ENCODE measurements around the gene GOLGA8B.
"Not testable (repeated sequence)": the region's sequence is repeated elsewhere in the genome, so short reads cannot be mapped to it uniquely, and the experiment has no call there.

GOLGA8B gene, protein sequence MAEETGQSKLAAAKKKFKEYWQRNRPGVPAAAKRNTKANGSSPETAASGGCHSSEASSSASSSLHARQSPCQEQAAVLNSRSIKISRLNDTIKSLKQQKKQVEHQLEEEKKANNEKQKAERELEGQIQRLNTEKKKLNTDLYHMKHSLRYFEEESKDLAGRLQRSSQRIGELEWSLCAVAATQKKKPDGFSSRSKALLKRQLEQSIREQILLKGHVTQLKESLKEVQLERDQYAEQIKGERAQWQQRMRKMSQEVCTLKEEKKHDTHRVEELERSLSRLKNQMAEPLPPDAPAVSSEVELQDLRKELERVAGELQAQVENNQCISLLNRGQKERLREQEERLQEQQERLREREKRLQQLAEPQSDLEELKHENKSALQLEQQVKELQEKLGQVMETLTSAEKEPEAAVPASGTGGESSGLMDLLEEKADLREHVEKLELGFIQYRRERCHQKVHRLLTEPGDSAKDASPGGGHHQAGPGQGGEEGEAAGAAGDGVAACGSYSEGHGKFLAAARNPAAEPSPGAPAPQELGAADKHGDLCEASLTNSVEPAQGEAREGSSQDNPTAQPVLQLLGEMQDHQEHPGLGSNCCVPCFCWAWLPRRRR

DNA sequence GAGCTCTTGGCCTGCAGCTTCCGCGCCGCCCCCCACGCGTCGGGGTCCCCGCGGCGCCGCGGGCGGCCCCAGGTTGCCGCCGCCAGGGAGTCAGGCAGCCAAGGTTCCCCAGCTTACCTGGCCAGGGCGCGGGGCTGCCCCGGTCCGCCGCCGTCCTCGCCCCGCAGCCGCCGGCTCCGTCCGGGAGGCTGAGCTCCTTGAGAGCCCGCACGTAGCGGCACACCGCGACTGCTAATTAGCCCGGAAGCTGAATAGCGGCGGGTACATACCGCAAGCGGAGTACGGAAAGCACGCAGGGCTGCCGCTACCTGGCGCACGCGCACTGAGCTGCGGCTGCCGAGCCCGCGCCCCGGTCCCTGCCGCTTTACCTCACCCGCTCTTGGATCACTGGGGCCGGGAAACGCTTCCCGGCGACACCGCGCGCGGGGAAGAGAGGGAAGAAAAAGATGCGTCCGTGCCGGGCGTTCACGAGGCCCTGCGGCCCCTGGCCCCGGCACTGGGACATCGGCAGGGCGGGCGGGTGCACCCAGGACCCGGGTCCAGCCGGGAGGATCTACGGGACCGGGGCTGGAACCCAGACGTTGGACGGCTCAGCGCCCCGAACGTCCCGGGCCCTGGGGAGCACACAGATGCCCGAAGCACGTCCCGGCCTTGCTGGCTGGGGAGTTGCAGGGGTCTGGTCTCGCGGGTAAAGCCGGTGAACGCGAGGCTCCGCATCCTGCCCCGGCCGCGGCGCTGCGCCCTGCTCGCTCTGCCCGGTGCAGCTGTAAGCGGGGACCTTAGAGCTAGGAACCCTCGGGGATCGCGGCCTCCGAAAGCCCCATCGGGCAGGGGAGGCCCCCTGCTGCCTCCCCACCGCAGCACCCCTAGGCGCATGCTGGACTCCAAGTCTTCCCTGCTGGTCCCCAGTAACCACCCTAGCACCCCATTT is at the start of gene GOLGA8B:
GOLGA8B (minus strand) TSS at position 253 of the 931 bp plus-strand sequence. CDS start 47,739 bp downstream, outside the sequence.
- DNase-seq (ENCODE audit: extremely low spot score, insufficient read length, low read depth) (peak; percentile 76), FAIRE-seq (peak; percentile 24)

DNA sequence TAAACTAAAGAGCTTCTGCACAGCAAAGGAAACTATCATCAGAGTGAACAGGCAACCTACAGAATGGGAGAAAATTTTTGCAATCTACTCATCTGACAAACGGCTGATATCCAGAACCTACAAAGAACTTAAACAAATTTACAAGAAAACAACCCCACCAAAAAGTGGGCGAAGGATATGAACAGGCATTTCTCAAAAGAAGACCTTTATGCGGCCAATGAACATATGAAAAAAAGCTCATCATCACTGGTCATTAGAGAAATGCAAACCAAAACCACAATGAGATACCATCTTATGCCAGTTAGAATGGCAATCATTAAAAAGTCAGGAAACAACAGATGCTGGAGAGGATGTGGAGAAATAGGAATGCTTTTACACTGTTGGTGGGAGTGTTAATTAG is 49.7 kb upstream of the GOLGA8B start:
- FAIRE-seq: not testable (repeated sequence)

DNA sequence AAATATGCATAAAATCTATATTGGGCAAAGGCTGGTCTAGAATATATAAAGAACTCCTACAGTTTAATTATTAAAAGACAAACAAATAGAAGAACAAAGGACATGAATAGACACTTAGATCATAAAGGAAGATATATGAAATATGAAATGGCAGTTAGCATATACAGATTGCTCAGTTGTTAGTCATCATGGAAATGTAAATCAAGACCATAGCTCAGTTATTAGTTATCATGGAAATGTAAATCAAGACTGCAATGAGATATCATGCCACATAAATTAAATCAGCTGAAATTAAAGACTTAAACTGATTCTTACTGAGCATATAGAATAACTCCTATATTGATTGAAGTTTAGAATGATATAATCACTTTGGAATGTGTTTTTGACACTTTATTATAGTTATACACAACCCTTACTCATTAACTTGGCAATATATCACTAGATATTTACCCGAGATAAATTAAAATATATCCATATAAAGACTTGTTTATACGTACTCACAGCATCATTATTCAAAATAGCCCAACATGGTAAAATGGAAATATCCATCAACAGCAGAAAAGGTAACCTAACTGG is 45.2 kb upstream of the GOLGA8B start:
- no peak for DNase-seq (ENCODE audit: extremely low spot score, insufficient read length, low read depth)
- FAIRE-seq: no peak

More for the DNA sequence above, 49.7 kb upstream of the GOLGA8B start:
- DNase-seq (ENCODE audit: extremely low spot score, insufficient read length, low read depth): not testable (repeated sequence)

DNA sequence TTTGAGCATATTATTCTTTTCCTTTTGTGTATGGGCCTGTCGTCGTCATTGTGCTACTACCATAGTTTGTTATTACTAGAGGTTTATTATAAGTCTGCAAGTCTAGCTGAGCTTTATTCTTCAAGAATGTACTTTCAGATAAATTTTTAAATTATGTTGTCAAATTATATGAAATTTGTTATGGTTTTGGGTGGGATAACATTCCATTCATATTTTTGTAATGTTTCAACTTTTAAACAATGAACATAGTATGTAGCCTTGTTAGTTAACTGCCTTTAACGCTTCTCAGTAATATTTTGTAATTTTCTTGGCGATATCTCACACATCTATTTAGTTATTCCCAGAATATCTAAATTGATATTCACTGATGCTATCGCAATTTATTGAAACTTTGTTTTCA is 41.6 kb upstream of the GOLGA8B start:
- DNase-seq (ENCODE audit: extremely low spot score, insufficient read length, low read depth) (no peak), FAIRE-seq (no peak)

DNA sequence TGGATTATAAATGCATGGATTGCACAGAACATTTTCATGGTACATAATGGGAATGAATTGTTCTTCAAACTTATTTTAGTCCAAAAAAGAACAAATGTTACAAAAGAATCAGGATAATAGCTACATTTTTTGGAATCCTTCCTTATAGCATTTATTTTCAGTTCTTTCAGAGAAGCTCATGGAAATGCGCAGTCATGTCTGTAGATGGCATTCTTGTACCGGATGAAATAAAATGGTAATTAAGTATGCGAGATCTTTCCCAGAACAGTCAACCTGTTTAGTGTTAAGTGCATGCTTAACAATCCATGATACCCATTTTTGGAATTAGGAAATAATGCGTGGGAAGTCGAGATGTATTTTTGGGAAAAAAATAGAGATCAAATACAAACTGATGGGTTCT is 38.2 kb upstream of the GOLGA8B start:
- DNase-seq (ENCODE audit: extremely low spot score, insufficient read length, low read depth): no peak
- no peak for FAIRE-seq

DNA sequence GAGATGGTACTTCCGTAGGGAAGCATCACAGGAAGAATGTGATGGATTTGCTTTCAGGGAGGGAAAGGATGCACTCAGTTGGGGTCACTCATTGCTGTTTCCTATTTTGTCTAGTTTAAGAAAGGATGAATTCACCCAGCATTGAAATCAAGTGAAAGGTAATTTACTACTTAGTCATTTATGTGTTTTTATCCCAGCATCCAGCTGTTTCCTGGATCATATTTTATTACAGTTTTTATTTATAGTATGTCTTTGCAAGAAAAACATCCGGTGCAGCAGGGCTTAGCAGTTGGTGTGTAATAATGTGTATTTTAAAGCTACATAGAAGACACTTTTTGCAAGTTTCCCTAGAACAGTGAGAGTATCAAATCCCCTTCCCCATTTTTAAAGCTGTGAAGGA is 37.4 kb upstream of the GOLGA8B start:
- no peak for DNase-seq (ENCODE audit: extremely low spot score, insufficient read length, low read depth)
- no peak for FAIRE-seq

DNA sequence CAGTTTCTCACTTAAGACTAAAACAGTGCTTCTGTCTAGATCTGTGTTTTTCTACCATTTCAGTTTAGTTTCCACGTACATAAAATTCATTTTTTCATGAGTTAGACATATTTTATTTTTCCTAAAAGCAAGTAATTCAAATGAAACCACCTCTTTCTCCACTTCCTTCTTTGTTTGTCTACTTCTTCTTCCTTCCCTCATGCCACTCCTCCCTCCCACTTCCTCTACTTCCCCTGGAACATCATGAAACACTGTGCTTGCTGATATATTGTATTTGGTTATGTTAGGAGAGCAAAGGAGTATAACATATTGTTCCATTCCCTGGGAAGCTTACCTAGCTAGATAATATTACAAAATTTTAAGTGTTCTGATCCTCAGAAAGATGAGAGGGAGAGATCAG is 36.7 kb upstream of the GOLGA8B start:
- FAIRE-seq (no peak), DNase-seq (ENCODE audit: extremely low spot score, insufficient read length, low read depth) (no peak)

DNA sequence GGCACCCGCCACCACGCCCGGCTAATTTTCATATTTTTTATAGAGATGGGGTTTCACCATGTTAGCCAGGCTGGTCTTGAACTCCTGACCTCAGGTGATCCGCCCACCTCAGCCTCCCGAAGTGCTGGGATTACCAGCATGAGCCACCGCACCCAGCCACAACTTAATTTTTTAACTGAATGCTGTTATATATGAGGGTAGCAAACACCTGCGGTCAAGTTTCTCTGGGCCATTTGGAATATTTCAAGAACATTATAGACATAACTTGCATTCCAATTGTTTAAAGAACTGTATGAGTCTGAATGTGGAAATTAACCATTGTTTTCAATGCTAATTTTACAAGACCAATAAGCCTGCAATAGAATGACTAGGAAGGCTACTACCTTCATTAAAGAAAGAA is 35.7 kb upstream of the GOLGA8B start:
- FAIRE-seq (no peak), DNase-seq (ENCODE audit: extremely low spot score, insufficient read length, low read depth) (no peak)

DNA sequence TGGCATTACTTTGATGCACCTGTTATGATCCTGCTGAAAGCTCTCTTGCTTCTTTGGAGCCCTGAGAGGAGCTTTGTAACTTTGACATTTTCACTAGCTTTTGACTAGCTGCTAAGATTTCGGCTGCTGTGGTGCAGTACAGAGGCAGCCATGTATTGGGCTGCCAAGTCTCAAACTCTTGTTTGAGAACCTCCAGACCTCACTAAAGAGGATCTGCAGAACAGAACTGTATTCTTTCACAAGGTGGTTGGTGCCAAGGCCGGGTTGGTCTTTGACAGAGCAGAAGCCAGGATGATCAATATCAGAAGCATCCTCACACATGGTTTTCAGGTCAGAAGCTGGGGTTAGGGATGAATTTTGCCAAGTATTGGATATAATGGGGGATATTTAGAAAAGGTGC is 34.6 kb upstream of the GOLGA8B start:
- DNase-seq (ENCODE audit: extremely low spot score, insufficient read length, low read depth): no peak
- FAIRE-seq: no peak

DNA sequence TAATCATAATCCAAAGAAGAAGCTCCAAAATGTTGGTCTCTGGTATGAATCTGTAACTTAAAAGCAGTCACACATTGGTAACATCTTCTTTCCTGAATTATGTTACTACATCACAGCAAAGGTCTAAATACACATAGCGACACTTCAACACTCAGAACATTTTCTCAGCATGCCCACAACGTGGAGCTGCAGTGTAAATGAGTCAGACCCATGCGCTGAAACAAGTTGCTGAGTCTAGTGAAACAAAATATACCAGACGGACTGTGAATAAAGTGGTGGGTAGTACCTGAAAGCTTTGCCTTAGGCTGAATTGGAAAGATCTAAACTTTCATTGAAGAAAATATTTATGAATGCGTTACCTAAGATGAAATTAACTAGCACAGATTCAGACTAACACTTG is 33.2 kb upstream of the GOLGA8B start:
- no peak for DNase-seq (ENCODE audit: extremely low spot score, insufficient read length, low read depth)
- FAIRE-seq: no peak

DNA sequence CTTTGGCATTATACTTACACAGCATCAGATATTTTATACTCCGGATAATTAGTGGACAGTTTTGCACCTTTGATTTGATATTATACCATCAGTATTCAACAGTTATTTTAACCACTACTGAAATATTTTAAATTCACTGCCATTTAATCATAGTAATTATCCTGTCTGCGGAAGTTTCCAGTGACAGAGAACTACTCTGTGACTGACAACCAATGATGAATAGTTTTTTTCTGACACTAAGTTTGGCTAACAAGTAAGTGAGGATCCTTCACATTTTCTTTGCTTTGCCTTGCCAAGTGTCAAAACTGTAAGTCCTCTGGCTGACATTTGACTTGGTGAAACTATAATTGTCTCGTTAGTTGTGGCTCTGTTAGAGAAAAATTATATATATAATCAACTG is 30.5 kb upstream of the GOLGA8B start:
- DNase-seq (ENCODE audit: extremely low spot score, insufficient read length, low read depth): no peak
- FAIRE-seq: no peak

DNA sequence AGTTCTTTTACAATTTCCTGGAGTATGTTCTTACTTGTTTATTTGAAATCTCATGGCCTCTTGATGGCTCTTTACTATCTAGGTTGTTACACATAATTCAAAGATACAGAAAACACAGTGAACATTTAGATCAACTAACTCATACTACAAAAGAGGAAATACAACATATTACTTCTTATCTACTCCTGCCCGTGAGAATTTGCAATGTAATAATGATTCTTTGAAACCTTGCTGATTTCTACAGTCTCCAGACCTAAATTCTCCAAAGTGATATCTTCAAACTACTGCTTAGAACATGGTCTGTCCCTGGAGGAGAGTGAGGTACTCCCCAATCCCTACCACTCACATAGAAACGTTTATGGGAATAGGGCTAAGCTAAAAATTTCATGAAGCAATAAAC is 29.9 kb upstream of the GOLGA8B start:
- DNase-seq (ENCODE audit: extremely low spot score, insufficient read length, low read depth) (no peak), FAIRE-seq (no peak)

DNA sequence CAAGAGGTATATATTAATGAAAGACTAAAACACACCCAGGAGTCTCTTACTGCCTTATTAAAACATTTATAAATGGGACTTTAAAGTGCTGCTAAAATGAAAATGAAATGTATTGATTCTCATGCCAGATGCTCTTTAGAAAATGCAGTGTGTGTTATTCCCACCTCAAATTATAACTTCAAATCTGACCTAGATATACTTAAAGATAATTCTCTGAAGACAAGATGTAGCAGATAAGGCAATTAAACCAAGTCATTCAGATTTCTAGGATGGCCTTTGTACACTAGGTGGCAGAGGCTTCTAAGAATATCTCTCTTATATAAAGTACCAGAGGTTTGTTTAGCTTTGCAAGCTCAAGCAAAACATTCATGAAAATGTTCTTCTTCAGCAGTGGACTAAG is 26.9 kb upstream of the GOLGA8B start:
- DNase-seq (ENCODE audit: extremely low spot score, insufficient read length, low read depth): no peak
- FAIRE-seq: no peak

DNA sequence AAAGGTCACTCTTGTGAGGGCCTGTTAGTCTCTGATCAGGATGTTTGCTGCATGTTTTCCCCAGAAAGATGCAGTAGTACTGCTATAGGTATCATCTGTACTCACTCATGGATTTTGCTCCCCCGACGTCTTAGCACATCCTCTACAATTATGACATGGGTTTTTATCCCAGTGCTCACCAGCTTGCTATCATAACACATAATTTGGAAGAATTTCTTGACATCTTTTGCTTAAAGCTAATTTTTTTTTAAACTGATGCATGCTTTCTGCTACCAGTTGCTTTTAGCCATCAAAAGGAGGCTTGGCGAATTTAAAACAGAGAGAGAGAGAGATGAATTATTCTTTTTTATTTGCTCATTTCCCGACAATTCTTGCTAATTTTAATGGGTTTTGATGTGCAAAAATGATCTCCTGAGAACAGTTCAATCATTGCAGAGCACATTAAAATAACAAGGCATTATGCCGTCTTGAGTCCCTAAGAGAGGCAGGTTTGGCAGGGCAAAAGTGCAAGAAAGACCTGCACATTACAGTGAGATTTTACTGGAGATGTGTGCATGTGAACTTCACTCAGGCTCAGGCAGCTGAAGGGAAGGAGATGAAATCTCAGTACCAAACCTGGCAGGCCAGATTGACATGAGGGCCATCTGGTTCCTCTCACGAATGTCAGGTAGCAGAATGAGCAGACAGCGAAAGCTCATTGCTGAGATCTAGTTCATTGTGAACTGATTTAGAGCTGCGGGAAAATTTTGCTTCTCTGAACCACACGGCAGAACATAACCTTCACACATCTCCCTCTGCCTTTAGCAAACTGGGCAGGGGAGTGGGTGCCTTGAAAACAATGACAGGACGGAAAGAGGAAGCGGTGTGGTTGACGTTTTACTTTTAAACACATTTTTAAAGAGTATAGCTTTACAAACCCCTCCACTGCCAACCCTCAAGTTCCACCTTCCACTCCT is 25.9 kb upstream of the GOLGA8B start:
- no peak for DNase-seq (ENCODE audit: extremely low spot score, insufficient read length, low read depth)
- FAIRE-seq: peak; percentile 54

DNA sequence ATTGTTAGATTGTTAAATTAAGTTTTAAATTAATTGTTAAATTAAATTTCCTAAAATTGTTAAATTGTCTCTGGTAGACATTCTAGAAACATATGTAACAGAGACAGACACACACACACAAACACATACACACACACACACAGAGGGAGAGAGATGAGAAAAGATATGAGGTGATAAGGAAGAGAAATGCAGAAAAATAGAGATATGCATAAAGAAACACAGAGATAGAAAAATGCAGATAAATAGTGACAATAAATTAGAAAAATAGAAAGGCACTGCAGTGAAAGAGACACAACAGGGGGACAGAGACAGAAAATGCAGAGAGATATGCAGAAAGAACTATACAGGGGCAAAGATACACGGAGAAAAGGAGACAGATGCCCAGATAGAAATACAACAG is 25.1 kb upstream of the GOLGA8B start:
- DNase-seq (ENCODE audit: extremely low spot score, insufficient read length, low read depth) (no peak), FAIRE-seq (no peak)

DNA sequence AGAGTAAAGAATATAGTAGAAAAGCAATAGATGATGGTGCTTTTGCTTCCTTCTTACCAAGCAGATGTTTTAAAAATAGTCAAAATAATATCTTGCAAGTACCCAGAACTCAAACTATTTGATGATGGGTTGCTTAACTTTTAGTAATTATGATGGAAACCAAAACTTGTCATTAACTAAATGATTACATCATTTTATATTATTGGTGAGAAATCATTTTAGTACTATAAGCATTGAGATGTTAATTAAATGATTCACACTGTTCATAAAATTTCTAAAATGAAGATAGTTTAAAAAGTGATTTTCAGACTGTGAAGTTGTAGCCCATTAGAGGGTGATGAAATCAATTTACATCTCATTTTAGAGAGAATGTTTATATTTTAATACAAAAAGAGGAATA is 24.4 kb upstream of the GOLGA8B start:
- DNase-seq (ENCODE audit: extremely low spot score, insufficient read length, low read depth) (no peak), FAIRE-seq (no peak)

DNA sequence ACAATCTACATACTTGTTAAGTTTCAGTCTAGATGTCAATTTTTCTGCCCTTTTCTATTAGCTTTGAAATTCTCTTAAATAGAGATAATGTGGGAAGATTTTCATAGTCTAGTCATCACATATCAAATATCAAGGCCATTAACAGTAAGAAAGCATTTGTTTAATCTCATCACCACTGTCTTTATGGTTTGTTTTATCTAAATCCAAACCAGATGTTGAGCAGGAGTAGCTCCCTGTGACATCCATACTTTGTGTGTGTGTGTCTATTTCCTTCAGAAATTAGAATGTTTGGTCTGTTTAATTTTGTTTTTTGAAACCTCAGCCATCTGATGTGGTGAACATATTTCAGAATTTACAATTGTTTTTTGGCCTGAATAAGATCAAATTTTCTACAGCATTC is 23.1 kb upstream of the GOLGA8B start:
- no peak for FAIRE-seq
- DNase-seq (ENCODE audit: extremely low spot score, insufficient read length, low read depth): no peak

DNA sequence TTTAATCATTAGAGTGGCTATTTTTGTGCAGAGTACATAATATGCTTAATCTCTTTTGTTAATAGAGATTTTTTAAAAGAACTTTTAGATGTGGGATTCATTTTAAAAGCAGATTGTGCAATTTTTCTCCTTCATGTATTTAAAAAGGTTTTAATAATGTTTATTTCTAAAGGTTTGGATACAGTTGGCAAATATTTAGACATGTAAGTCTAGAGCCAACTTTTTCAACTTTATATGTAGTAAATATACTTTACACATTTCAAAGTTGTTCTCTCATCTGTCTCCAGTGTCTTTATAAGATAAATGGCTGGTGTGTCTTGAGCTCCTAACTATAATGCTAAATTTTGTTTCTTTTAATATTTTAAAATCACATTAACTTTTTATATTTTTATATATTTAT is 22.7 kb upstream of the GOLGA8B start:
- no peak for DNase-seq (ENCODE audit: extremely low spot score, insufficient read length, low read depth)

DNA sequence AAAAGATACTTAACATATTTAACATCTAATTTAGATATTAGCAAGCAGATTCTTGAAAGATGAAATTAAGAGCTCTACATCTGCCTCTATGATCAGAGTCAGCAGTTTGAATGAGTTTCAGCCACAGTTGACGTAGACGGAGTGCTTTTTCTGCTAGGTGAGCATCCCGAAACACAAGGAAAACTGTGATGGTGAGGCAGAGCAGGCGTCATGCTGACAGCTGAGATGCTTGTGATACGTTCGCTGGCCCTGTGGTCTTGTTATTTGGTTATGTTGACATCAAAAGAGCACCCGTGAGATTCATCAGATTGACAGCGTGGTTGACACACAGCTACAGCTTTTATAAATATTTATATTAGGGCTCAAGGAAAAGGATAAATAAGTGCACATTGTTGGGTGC is 19.6 kb upstream of the GOLGA8B start:
- DNase-seq (ENCODE audit: extremely low spot score, insufficient read length, low read depth) (no peak), FAIRE-seq (no peak)

More for the DNA sequence above, 22.7 kb upstream of the GOLGA8B start:
- FAIRE-seq: no peak
